Activated naive CD4-positive, alpha-beta T cell (primary cell): ENCODE data around the gene C2orf78.
"Not testable (repeated sequence)": the region's sequence is repeated elsewhere in the genome, so short reads cannot be mapped to it uniquely, and the experiment has no call there.

Experiments used
- DNase-seq, 4 experiments: peaks; one replicate each; lab custom pipeline; 2025; lab: John Stamatoyannopoulos, UW

C2orf78 gene

GRCh38 chr2:73783883-73784282, at the start of gene C2orf78:
TSS of gene C2orf78 (plus strand) at chr2:73784183. CDS start at chr2:73784310, 127 bp downstream.
- DNase-seq = not testable (repeated sequence)

GRCh38 chr2:73736378-73736777, 47.6 kb upstream of the C2orf78 start:
- no peak for DNase-seq

- peak; percentile 78 to 90 (median 84) for DNase-seq
Observed at GRCh38 chr2:73736855-73737779, 46.9 kb upstream of the C2orf78 start, which contains the start of gene TPRKB. TSS of gene TPRKB (minus strand) at chr2:73737345. CDS start at chr2:73734569, 2,776 bp downstream.

GRCh38 chr2:73739101-73739500, 44.9 kb upstream of the C2orf78 start:
- DNase-seq = no peak

- no peak for DNase-seq
Observed at GRCh38 chr2:73740767-73741166, 43.2 kb upstream of the C2orf78 start.

- DNase-seq = no peak
Observed at GRCh38 chr2:73746015-73746876, 37.7 kb upstream of the C2orf78 start.

GRCh38 chr2:73746877-73747208, 37.1 kb upstream of the C2orf78 start:
- no peak for DNase-seq

- DNase-seq = no peak
Observed at GRCh38 chr2:73749314-73749713, 34.7 kb upstream of the C2orf78 start.

GRCh38 chr2:73754332-73754731, 29.7 kb upstream of the C2orf78 start:
- DNase-seq = not testable (repeated sequence)

GRCh38 chr2:73759285-73759764, 24.7 kb upstream of the C2orf78 start:
- no peak for DNase-seq

GRCh38 chr2:73759904-73760303, 24.1 kb upstream of the C2orf78 start:
- DNase-seq = no peak

GRCh38 chr2:73762571-73762970, 21.4 kb upstream of the C2orf78 start:
- DNase-seq = no peak

- DNase-seq = no peak
Observed at GRCh38 chr2:73764945-73765344, 19.0 kb upstream of the C2orf78 start.

GRCh38 chr2:73766349-73766748, 17.6 kb upstream of the C2orf78 start:
- DNase-seq = no peak

GRCh38 chr2:73766994-73767393, 17.0 kb upstream of the C2orf78 start:
- no peak for DNase-seq

- DNase-seq = no peak
Observed at GRCh38 chr2:73770725-73771124, 13.3 kb upstream of the C2orf78 start.

- DNase-seq = no peak
Observed at GRCh38 chr2:73772819-73773218, 11.2 kb upstream of the C2orf78 start.

- no peak for DNase-seq
Observed at GRCh38 chr2:73776381-73776780, 7.6 kb upstream of the C2orf78 start.

GRCh38 chr2:73776869-73777519, 7.0 kb upstream of the C2orf78 start:
- no peak for DNase-seq

GRCh38 chr2:73778867-73779466, 5.0 kb upstream of the C2orf78 start:
- not testable (repeated sequence) for DNase-seq

GRCh38 chr2:73779467-73780236, 4.3 kb upstream of the C2orf78 start, which contains the start of gene DUSP11:
TSS of gene DUSP11 (minus strand) at chr2:73780103. CDS start at chr2:73779974, 129 bp downstream.
- DNase-seq = peak; percentile 94 to 98 (median 96)
